ENCODE measurements around the gene CACNA1C.

The CACNA1C gene

GRCh38 chr12:2639020-2639298, 586.2 kb downstream of the CACNA1C start:
- no peak for DNase-seq

DNA sequence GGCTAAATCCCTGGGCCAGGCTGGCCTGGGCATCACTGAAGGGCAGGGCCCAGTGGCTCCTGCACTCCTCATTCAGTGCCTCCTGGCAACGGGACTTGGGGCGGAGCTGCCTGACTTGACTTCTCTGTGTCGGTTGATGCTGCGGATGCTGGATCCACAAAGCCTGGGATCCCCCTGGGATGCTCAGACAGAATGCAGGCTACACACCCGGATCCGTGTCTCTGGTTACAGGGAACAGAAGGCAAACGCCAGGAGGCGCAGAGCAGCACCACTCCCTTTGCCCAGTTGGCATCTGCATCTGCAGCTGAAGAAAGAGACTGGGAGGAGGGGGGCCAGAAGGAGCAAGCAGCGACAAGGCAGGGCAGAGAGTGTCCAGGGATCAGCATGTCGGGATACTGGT, 587.5 kb downstream of the CACNA1C start:
- DNase-seq = no peak

DNA sequence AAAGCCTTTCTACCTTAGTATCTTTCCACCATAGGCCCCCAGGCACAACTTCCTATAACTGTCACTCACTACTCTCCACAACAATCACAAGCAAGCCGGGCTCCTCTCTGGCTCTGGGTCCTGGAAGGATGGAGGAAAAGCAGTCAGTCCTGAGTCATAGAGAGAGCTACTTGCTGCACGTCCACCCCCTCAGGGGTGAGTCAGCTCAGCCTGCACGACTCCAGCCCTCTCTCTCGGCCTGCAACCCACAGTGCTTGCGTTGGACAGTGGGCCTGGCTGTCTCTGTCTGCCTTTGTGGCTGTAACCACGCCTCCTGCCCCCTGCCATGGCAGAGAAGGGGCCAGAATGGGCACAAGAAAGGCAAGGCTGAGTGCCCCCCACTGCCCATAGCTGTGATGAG, 587.9 kb downstream of the CACNA1C start:
- peak; percentile 92 for DNase-seq

GRCh38 chr12:2641207-2641606, 588.4 kb downstream of the CACNA1C start:
- peak; percentile 31 for DNase-seq

GRCh38 chr12:2641761-2642160, 589.0 kb downstream of the CACNA1C start:
- no peak for DNase-seq

DNA sequence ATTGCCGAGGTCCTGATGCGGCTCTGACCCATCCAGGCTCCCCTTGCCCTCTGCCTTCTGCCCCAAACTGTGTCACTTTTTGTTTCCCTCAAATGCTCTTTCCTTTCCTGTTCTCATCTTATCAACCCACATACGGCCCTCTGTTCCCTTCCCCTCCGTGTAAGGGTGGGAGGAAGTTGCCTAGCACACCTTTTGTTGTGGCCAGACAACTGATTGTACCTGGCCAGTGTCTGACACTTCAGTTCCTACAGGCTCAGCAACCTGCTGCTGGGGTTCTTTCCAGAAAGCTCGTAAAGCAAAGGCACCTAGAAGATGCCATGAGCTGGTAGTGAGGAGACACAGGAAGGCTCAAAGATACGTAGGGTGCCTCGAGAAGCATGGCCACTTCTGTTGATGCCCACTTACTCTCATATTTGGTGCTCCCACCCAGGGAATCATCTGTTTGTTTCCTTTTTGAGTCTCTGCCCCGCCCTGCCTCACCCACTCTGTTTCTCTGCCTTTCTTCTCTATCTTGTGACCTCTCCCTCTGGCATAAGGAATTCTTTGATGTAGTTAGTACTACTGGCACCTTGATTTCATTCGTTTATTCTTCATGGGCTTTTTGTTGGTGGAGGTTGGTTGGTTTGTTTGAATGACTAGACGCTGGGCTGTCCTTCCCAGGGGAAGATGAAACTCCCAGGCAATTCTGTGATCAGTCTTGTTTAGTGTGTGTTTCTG, 589.5 kb downstream of the CACNA1C start:
- DNase-seq = no peak

DNA sequence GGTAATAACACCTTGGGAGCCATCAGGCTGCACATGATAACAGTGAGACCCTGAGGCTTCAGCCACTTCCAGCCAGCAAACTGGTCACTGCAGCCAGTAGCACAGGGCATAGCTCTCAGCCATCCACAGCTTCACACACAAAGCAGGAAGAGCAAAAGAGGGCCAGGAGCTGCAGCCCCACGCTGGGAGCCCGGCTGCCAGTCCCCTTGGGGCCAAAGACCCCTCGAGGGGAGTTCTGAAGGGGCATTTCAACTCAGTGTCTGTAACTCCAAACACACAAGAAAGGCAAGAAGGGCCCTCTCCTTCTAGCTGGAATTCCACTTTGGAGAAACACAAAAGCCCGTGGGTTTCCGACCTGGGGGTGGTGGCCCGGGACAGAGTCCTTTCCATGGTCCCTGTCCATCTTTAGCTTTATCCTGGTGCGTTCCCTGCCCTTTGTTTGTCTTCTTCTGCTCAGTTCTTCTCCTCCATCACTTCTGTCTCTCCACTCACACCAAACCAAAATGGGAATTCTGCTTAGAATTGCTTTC, 590.2 kb downstream of the CACNA1C start:
- no peak for DNase-seq

GRCh38 chr12:2643576-2644135, 590.9 kb downstream of the CACNA1C start:
- no peak for DNase-seq

DNA sequence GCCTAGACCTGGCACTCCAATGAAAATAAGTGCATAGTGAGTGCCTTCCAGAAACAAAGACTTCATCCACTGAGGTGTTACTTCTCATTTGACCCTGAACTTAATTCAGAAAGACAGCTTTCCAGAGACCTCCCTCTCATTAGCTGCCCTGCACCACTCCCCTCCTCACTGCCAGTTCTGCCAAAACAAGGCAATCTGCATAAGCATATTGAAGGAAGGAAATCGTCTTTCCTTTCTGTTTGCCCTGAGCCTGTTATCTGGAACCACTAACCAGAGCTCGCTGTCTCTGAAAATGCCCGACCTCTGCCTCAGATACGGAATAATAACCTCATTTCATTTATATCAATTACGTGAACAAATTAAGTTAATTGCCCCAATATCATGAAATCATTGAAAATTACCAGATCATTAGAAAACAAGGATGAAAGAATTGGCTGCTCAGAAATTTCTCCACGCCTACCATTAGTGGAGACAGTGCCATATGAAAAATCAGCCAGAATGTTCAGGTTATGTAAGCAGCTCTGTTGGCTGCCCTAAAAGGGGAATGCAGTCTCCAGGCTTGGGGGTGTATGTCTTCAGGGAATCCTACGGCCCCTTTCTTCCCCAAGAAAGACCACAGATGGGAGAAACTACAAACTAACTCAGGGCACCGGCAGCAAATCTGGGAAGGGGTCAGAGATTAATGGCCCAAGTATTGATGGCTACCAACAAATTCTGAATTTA, 592.1 kb downstream of the CACNA1C start:
- no peak for DNase-seq

- DNase-seq = no peak
Measured at GRCh38 chr12:2645460-2645859, 592.7 kb downstream of the CACNA1C start.

DNA sequence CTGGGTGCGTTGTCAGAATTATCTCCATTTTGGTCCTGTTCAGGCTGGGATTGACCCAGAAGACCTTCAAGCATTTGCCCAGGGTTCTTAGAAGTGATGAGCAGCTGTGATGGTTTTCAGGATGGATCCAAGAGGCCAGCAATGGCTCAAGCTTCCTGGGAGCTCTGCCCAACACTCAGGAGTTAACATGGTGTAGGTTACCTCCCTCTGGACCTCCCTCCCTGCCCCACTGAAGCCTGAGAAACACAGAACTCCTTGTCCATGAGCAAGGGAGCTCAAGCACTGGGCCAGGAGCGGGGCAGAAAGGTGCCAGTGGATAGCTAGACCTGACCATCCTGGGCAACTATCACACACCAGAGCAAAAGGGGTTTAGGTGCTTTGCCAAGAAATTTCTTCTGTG, 593.6 kb downstream of the CACNA1C start:
- no peak for DNase-seq

DNA sequence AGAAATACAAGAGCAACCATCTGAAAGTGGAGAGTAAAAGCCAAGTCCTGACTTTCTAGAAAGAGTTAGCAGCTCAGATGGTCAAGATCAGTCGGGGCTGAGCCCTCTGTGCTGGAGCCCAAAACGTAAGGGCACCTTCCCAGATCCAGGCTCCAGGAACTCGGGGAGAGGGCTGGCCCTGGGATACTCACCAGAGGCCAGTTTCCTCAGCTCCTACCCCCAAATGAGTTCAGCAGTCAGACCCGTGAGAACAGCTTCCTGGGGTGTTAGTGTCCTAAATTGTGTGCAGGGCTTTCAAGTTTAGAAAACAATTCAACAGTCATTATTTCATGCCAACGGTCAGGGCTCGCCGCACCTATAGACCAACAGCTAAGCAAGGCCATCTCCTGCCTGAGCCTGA, 594.4 kb downstream of the CACNA1C start:
- DNase-seq = no peak

DNA sequence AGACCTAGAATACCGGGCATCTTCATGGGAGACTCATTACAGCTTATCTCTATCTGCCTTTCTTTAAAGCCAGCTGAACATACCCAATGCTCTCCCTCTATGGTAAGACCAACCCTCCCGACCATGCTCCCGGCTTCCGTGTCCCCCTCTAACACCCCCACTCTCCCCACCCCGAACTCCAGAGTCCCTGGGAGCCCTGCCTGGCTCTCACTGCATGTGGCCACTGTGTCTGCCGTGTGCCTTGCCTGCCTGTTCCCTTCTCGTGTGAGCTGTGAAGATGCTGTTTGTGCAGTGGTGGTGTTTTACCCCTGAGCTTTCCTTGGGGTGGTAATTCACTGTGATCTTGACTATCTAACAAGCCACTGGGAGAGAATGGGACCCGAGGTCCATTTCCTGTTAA, 595.6 kb downstream of the CACNA1C start:
- DNase-seq = no peak

GRCh38 chr12:2649201-2650030, 596.6 kb downstream of the CACNA1C start:
- DNase-seq = no peak

GRCh38 chr12:2650261-2651067, 597.7 kb downstream of the CACNA1C start:
- DNase-seq = no peak

GRCh38 chr12:2651068-2651965, 598.5 kb downstream of the CACNA1C start:
- no peak for DNase-seq

GRCh38 chr12:2652011-2652400, 599.2 kb downstream of the CACNA1C start:
- no peak for DNase-seq

- DNase-seq = no peak
Measured at GRCh38 chr12:2652401-2653081, 599.8 kb downstream of the CACNA1C start.

- no peak for DNase-seq
Measured at GRCh38 chr12:2653461-2653965, 600.7 kb downstream of the CACNA1C start.

DNA sequence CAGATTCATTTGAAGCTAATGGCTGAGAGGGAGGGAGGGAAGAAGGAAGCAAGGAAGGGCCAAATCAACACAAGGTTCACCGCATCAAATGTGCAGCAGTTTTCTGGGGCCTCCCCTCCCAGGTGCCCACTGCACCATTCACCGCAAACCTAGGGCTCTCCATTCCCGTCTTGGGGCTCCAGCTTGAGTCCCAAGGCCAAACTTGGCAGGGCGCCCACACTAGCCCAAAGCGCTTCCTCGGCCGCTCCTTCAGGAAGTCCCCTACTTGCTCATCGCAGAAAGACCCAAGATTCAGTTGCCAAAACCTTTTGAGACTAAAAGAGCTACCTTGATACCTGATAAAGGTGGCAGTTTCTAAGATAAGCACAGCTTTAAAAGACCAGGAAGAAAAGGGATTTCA, 601.5 kb downstream of the CACNA1C start:
- no peak for DNase-seq

DNA sequence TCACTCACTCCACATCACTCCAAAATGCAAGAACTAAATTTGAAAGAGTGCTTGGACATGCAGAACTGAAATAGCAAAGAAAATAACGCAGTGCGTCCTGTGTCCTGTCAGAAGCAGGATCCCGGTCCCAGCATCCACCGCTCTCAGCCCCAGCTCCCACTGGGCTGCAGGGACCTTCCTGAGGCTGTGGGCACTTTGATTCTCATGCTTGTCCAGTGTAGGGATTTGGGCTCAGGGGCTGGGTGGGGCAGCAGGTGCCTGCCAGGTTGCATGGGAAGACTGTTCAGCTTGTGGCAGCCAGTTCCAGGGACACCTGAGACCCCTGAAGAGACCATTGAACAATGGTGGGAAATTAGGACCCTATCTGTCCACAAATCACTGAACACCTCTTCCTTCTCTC, 602.0 kb downstream of the CACNA1C start:
- no peak for DNase-seq
